Panc1 (cell line): ENCODE data around the gene GPSM1. TPM values are rescaled to one million over a fixed set of nuclear protein-coding genes. Genes with fewer than 3 reads are reported as not detected.

Experiments used
- ATAC-seq: fragments of 200-7000 bp; cut with Tn5 transposase; 2 replicates; pipeline ENCODE4 v1.9.1; 2020; ENCODE audit warnings: mild to moderate bottlenecking, moderate library complexity
- BruUV-seq: library from RNA; stranded (reverse); fragments of 400-500 nt; replicated peaks from 2 replicates; lab custom pipeline; 2021; lab: Mats Ljungman, UMichigan
- CTCF ChIA-PET: fragments of 300-600 bp; sonication (Branson Sonifier 250); formaldehyde crosslinking; loops from one replicate; lab custom pipeline; 2022; ENCODE audit warnings: antibody characterized with exemption; lab: Charles Lee
- POLR2A ChIA-PET: fragments of 300-600 bp; sonication (Branson Sonifier 250); formaldehyde crosslinking; loops from one replicate; lab custom pipeline; 2022; ENCODE audit warnings: antibody characterized with exemption; lab: Charles Lee
- DNase-seq: peaks from one replicate; pipeline ENCODE4 v3.0.0-alpha.2; 2010; ENCODE audit warnings: low read depth, low spot score
- H3K27ac ChIP-seq: 2 replicates; pipeline ENCODE4 v1.5.1; 2011; ENCODE audit warnings: mild to moderate bottlenecking, low read length, inconsistent platforms
- H3K27me3 ChIP-seq: fragments of 200-500 bp; sonication (Bioruptor generic); 2 replicates; pipeline ENCODE4 v1.6.0; 2014; ENCODE audit warnings: low read length, inconsistent platforms; ENCODE audit not compliant: control insufficient read depth, insufficient read depth
- H3K36me3 ChIP-seq: fragments of 200-500 bp; sonication (Bioruptor generic); 2 replicates; pipeline ENCODE4 v1.5.1; 2014; ENCODE audit warnings: inconsistent platforms, mild to moderate bottlenecking, low read length, moderate library complexity; ENCODE audit not compliant: control insufficient read depth, insufficient read depth
- H3K4me1 ChIP-seq: 2 replicates; pipeline ENCODE4 v1.5.1; 2011; ENCODE audit warnings: inconsistent platforms, mild to moderate bottlenecking, low read length, moderate library complexity; ENCODE audit not compliant: control insufficient read depth, insufficient read depth
- H3K4me3 ChIP-seq, 2 experiments: 2 replicates each; pipeline ENCODE4 v1.5.1; 2011 to 2012; ENCODE audit warnings: low read depth in 2 of 2, low read length in 2 of 2, mild to moderate bottlenecking in 2 of 2, inconsistent platforms in 1 of 2, moderate library complexity in 1 of 2
- H3K9me3 ChIP-seq: fragments of 200-500 bp; sonication (Bioruptor generic); 2 replicates; pipeline ENCODE4 v1.5.1; 2014; ENCODE audit warnings: low read depth, mild to moderate bottlenecking, inconsistent platforms, low read length, moderate library complexity; ENCODE audit not compliant: control insufficient read depth, insufficient read depth
- CTCF ChIP-seq: fragments of 450-650 bp; IDR thresholded peaks from 2 replicates; pipeline ENCODE4 v1.5.1; 2017; ENCODE audit warnings: mild to moderate bottlenecking
- POLR2AphosphoS5 ChIP-seq: IDR thresholded peaks from 2 replicates; pipeline ENCODE4 v1.6.1; 2012; ENCODE audit warnings: mild to moderate bottlenecking, low read depth, low read length, moderate library complexity
- REST ChIP-seq, 2 experiments: IDR thresholded peaks; 2 replicates each; pipeline ENCODE4 v1.6.1; 2011 to 2012; ENCODE audit warnings: low read depth in 2 of 2, control low read depth in 1 of 2, low read length in 1 of 2, mild to moderate bottlenecking in 1 of 2, moderate library complexity in 1 of 2; ENCODE audit not compliant: insufficient read depth in 1 of 2
- SIN3A ChIP-seq: IDR thresholded peaks from 2 replicates; pipeline ENCODE4 v1.6.1; 2012; ENCODE audit warnings: low read depth, mild to moderate bottlenecking, low read length, moderate library complexity, borderline replicate concordance; ENCODE audit not compliant: insufficient read depth
- TCF7L2 ChIP-seq: IDR thresholded peaks from 2 replicates; pipeline ENCODE4 v1.6.1; 2011; ENCODE audit warnings: mild to moderate bottlenecking, low read depth, low read length, inconsistent platforms
- in situ Hi-C: cut with HindIII; loops from 2 replicates; pipeline ENCODE4 v1.10.0; 2016; ENCODE audit warnings: low sequenced_read_pairs, low pct_unique_long_range_greater_than_20kb
- intact Hi-C: fragments of 100-400 bp; cut with micrococcal nuclease; formaldehyde crosslinking; loops from one replicate; pipeline ENCODE4 v1.10.0; 2022; ENCODE audit not compliant: unreplicated experiment
- total RNA-seq: library from RNA; stranded (reverse); gene quantifications from one replicate; pipeline ENCODE4 v1.2.1, GENCODE V29; 2021; ENCODE audit not compliant: unreplicated experiment

The GPSM1 gene
- total RNA-seq, 1 experiment from 2014 or later = 14.2 TPM

GRCh38 chr9:136329636-136330405 is 2.5 kb downstream of the GPSM1 start:
- no peak overlapping the region for H3K27ac ChIP-seq

More at GRCh38 chr9:136329636-136330405, 2.5 kb downstream of the GPSM1 start:
- Histone ChIP-seq H3K36me3 (no peaks in the 10 kb centered on the region; the same call in 1 of the 2 replicates), H3K9me3 (no peaks in the 10 kb centered on the region), H3K27me3 (no peaks in the 10 kb centered on the region), H3K4me1 (no peaks in the 10 kb centered on the region; the same call in 1 of the 2 replicates), H3K4me3 (no peak overlapping the region)
- no peak for TF ChIP-seq POLR2AphosphoS5
- no peak for TF ChIP-seq CTCF
- no peak for TF ChIP-seq SIN3A
- TF ChIP-seq TCF7L2 = no peak
- no peak for TF ChIP-seq REST (IDR thresholded peaks at IDR 0.05; ENCODE audit: insufficient read depth in 1 of 2, low read depth in 2 of 2, low read length in 1 of 2)
- POLR2A ChIA-PET = interaction anchor here (0.7 kb wide), 1 partner anchor 66 kb away, joined by 3 read pairs; no protein-coding TSS in a partner anchor
- in situ Hi-C loops = no loop called here
- CTCF ChIA-PET = no interaction called here
- no peak for DNase-seq
- intact Hi-C loops = no loop called here
- no peak for ATAC-seq
- TSS peak; percentile 89 for BruUV-seq
